Hepatocyte (in vitro differentiated cells): ENCODE measurements around the gene DEF6.

Source experiments
- EZH2 ChIP-seq: fragments of 200-600 bp; sonication (generic); IDR thresholded peaks from 2 replicates; pipeline ENCODE4 v1.6.1; 2016; ENCODE audit warnings: antibody characterized with exemption, mild to moderate bottlenecking, borderline replicate concordance
- TF ChIP-seq, protein P1 (sequence below): fragments of 200-600 bp; sonication (generic); IDR thresholded peaks from 2 replicates; pipeline ENCODE4 v1.5.1; 2016; ENCODE audit warnings: antibody characterized with exemption, mild to moderate bottlenecking; ENCODE audit not compliant: poor library complexity

DNA sequence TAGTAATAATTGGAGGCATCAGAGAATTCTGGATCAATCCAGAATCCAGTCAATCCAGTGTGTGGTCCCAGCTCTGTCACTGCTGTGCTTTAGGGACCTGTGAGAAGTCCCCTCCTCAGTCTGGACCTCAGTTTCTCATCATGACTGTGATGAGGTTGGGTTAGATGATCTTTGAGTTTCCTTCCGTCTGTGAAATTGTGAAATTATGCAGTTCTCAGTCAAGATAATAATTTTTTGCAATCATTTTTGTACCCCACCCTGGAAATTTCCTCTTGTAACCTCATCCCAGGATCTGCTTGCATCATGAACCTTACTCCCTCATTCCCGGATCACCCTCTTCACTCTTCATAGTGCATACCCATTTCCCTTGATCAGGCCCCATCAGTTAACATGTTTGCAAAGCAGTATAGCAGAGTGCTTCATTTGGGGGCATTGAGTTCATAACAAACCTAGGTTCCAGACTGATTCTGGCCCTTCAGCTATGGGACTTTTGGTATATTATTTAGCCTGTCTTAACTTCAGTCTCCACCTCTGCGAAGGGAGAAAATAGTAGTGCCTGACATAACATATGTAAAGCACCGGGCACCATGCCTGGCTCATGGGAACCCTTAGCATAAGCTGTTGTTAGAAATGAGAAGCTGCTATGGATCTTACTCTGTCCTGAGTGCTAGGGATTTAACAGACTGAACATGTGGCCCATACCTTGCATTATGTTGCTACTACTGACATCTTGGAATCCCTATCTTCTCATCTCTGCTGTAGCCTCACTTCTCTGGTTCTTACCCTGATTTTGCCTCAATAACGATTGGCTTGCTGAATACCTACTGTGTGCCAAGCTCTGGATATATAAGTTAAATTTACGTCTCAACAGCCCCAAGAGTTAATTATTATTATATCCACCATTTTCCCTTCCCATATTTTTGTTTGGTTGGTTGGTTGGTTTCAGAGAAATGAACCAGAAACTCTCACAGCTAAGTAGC is 36.7 kb upstream of the DEF6 start:
- TF ChIP-seq, protein P1, sequence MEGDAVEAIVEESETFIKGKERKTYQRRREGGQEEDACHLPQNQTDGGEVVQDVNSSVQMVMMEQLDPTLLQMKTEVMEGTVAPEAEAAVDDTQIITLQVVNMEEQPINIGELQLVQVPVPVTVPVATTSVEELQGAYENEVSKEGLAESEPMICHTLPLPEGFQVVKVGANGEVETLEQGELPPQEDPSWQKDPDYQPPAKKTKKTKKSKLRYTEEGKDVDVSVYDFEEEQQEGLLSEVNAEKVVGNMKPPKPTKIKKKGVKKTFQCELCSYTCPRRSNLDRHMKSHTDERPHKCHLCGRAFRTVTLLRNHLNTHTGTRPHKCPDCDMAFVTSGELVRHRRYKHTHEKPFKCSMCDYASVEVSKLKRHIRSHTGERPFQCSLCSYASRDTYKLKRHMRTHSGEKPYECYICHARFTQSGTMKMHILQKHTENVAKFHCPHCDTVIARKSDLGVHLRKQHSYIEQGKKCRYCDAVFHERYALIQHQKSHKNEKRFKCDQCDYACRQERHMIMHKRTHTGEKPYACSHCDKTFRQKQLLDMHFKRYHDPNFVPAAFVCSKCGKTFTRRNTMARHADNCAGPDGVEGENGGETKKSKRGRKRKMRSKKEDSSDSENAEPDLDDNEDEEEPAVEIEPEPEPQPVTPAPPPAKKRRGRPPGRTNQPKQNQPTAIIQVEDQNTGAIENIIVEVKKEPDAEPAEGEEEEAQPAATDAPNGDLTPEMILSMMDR = no peak
- TF ChIP-seq EZH2 = no peak
